Uterine smooth muscle cell (primary cell): ENCODE data around the gene A1BG. TPM values are rescaled to one million over a fixed set of nuclear protein-coding genes. Genes with fewer than 3 reads are reported as not detected.

ENCODE experiments used
- total RNA-seq: library from RNA; depleted of rRNA; stranded (reverse); fragments of >200 nt; gene quantifications from 2 replicates; pipeline ENCODE4 v1.2.3, GENCODE V29; 2014

A1BG gene
- total RNA-seq = 10.4 and 16.0 TPM in 2 replicates

GRCh38 chr19:58352760-58353671, at the start of gene A1BG:
TSS of gene A1BG (minus strand) at chr19:58353492. CDS start at chr19:58353437, 55 bp downstream.

GRCh38 chr19:58395220-58395978, 42.1 kb upstream of the A1BG start, which contains the start of gene RNF225:
TSS of gene RNF225 (plus strand) at chr19:58395656. CDS start at chr19:58396090, 434 bp downstream.

GRCh38 chr19:58386576-58387337, 33.5 kb upstream of the A1BG start, which contains the start of gene RPS5:
TSS of gene RPS5 (plus strand) at chr19:58387269. CDS start at chr19:58388138, 869 bp downstream.

DNA sequence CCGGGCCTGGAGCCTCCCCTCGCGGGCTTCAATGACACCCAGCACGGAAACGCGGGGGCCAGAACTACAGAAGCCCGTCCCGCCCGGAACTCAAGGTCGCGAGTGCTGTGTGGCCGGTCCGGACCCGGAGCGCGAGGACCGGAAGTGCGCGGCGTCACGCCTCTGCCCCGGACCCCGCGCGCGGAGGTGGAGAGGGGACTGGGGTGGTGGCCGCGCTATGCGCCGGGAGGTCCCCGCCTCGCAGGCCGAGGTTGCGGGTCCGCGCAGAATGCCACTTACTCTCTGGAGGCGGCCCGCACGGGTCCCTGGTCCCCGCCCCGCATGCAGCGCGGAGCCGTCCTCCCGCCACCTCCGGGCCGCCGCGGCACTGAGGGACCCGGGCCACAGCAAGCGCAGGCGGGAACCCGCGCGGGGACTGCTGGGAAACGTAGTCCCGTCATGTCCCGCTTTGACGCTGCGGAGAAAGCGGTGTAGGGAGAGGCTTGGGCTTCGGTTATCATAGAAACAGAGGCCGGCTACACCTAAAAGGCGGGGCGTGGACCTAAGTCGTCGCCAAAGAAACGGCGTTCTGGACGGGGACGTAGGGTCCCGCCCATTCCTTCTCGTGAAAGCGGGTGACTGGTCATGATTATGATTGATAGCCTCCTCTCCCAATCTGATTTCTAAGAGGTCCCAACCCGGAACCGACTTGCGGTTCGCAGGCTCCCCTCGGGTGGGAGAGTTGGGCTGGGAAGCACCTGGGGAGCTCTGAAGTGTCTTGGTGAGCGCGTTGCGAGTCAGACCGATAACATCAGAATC, 27.6 kb upstream of the A1BG start, which contains the start of gene ZNF837:
ZNF837 (minus strand) TSS at position 369 of the 798 bp plus-strand sequence. CDS start 11,698 bp downstream, outside the sequence.

DNA sequence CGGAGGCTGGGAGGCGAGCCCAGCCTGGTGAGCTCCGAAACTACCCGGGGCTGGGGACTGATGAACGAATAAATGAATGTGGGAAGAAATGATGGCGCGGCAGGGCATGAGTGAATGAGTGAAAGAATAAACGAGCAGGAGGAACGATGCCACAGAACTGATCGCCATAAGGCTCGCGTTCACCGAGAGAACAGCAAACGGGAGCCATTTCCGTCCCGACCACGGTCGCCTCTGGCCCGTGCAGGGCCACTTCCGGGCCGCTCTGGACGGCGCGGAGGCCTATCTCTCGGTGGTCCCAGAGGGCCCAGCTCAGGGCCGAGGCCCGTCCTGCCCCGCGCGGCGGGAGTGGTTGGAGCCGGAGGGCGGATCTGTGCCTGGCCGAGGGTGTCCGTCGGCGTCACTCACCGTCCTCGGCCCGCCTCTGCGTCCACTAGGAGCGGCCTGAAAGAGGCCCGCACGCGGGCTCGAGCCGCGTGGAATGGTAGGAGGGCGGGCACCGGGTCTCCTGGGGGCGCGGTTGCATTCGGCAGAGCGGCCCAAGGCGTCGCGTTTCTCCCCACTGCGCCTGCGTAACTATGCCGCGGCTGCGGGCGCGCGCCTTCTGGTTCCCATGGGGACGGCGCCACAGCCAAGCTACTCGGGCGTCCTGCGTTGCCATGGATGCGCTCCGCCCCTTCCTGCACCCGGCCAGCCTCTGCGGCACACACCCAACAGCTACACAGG, 9.1 kb upstream of the A1BG start, which contains the start of gene ZNF497:
ZNF497 (minus strand) TSS at position 480 of the 723 bp plus-strand sequence. CDS start 5,116 bp downstream, outside the sequence.

DNA sequence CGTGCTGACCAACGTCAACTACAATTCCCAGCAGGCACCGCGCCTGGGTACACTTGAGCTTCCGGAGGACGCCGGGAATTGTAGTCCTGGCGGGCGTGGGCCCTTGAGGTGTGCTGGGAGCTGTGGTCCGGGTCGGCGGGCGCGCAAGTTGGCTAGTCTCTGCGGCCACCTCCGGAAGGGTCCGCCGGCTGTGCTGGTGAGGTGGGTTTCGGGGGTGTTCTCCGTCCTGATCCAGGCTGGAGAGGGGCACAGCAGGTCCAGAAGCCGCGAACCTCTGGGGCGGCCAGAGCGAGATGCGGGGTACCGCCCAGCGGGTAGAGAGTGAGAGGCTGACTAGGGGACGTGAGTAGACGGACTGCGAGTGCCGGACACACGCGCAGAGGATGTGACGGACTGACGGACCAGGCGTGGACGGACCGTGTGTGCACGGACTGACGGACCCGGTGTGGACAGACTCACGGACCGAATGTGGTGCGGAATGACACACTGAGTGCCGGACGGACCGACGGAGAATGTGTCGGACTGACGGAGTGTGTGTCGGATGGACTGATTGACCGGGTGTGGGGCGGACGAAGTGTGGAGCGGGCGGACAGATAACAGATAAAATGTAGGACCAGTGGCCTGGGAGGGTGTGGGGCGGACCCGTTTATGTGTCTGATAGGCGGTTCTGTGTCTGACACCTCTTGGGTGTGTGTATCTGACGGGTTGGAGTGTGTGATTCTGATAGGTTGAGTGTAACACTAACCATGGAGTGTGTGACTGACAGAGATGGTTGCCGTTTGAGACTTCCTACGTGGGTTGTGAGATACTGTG, 26.2 kb downstream of the A1BG start, which contains the start of gene ZSCAN22:
ZSCAN22 (plus strand) TSS at position 81 of the 813 bp plus-strand sequence. CDS start 7,809 bp downstream, outside the sequence.

DNA sequence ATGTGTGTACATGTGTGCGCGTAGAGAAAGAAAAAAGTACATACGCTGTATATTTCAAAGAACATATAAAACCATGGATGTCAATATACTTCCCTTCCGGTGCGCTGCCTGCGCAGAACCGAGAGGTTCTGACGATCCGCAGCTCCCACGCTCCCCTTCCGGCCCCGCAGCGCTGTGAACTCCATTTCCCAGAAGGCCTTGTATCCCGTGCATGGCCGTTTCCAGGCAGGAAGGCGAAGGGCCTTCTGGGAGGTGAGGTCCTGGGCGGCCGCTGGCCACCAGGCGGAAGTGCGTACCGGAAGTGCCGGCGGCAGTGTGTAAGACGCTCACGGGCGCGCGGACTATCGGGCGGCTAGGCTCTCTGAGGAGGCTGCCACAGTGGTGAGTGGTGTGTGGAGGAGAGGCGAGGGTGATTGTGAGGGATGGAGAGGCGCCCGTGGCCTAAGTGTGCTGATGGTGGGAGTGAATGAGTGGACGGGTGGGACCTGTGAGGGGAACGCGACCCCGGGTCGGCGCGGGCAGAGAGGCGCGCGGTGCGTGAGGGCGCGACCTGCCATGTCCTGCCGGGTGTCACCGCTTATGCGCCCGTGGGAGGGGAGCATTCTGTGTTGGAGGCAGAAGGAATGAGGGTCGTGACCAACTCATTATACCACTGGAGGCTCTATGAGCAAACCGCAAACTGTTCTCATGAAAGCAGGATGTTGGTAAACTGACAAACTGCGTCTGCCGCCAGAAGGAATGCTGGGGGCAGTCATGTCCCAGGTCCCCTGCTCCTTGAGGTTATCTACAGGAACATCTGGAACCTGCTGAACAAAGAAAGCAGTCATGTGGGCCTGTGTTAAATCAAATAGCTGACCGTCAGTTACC, 48.0 kb downstream of the A1BG start, which contains the start of gene ERVK3-1:
ERVK3-1 (plus strand) TSS at position 313 of the 867 bp plus-strand sequence. CDS start 6,792 bp downstream, outside the sequence.

Other genes starting within 250 kb of the A1BG start
- gene ZNF329, start 202.7 kb downstream of the A1BG start, total RNA-seq = 14.8 and 18.4 TPM in 2 replicates
- 24.4 and 27.0 TPM in 2 replicates for gene ZNF274, start 170.4 kb downstream of the A1BG start, total RNA-seq
- gene ZNF544, start 124.6 kb downstream of the A1BG start, total RNA-seq = 37.5 and 44.8 TPM in 2 replicates
- gene ZNF8, start 74.5 kb downstream of the A1BG start, total RNA-seq = 3.4 and 4.2 TPM in 2 replicates
- 32.6 and 37.5 TPM in 2 replicates for gene ERVK3-1, start 48.1 kb downstream of the A1BG start, total RNA-seq
- 3.1 and 3.2 TPM in 2 replicates for gene ZSCAN22, start 26.5 kb downstream of the A1BG start, total RNA-seq
- 0.89 and 1.4 TPM in 2 replicates for gene ZNF497, start 9.3 kb upstream of the A1BG start, total RNA-seq
- 3.1 and 3.5 TPM in 2 replicates for gene ZNF837, start 27.5 kb upstream of the A1BG start, total RNA-seq
- gene RPS5, start 33.8 kb upstream of the A1BG start, total RNA-seq = 1,967 and 1,989 TPM in 2 replicates
- 0.37 TPM in 1 of 2 replicates, not detected in the other for gene RNF225, start 42.2 kb upstream of the A1BG start, total RNA-seq
- 16.7 and 18.0 TPM in 2 replicates for gene ZNF584, start 55.2 kb upstream of the A1BG start, total RNA-seq
- gene ZNF132, start 86.7 kb upstream of the A1BG start, total RNA-seq = 9.2 and 10.6 TPM in 2 replicates
- gene ZNF324B, start 98.1 kb upstream of the A1BG start, total RNA-seq = 10.0 and 12.1 TPM in 2 replicates
- 15.9 and 17.0 TPM in 2 replicates for gene ZNF324, start 113.6 kb upstream of the A1BG start, total RNA-seq
- gene ZNF446, start 122.9 kb upstream of the A1BG start, total RNA-seq = 8.3 and 12.1 TPM in 2 replicates
- gene SLC27A5, start 158.5 kb upstream of the A1BG start, total RNA-seq = 2.9 and 4.2 TPM in 2 replicates
- gene ZBTB45, start 166.3 kb upstream of the A1BG start, total RNA-seq = 7.7 and 8.0 TPM in 2 replicates
- gene TRIM28, start 190.6 kb upstream of the A1BG start, total RNA-seq = 265 and 355 TPM in 2 replicates
- 115 and 140 TPM in 2 replicates for gene CHMP2A, start 201.6 kb upstream of the A1BG start, total RNA-seq
- gene UBE2M, start 205.1 kb upstream of the A1BG start, total RNA-seq = 60.9 and 92.1 TPM in 2 replicates
- gene MZF1, start 219.8 kb upstream of the A1BG start, total RNA-seq = 13.8 and 19.1 TPM in 2 replicates